HG03442 (cell line): Measurements from ENCODE around the gene KLHL36.
"Not testable (repeated sequence)": the region's sequence is repeated elsewhere in the genome, so short reads cannot be mapped to it uniquely, and the experiment has no call there.

Experiments
- ATAC-seq: cut with Tn5 transposase; IDR thresholded peaks from one replicate; pipeline ENCODE4 v1.9.1; 2021; ENCODE audit warnings: mild to moderate bottlenecking, moderate library complexity; ENCODE audit not compliant: unreplicated experiment

KLHL36 gene

DNA sequence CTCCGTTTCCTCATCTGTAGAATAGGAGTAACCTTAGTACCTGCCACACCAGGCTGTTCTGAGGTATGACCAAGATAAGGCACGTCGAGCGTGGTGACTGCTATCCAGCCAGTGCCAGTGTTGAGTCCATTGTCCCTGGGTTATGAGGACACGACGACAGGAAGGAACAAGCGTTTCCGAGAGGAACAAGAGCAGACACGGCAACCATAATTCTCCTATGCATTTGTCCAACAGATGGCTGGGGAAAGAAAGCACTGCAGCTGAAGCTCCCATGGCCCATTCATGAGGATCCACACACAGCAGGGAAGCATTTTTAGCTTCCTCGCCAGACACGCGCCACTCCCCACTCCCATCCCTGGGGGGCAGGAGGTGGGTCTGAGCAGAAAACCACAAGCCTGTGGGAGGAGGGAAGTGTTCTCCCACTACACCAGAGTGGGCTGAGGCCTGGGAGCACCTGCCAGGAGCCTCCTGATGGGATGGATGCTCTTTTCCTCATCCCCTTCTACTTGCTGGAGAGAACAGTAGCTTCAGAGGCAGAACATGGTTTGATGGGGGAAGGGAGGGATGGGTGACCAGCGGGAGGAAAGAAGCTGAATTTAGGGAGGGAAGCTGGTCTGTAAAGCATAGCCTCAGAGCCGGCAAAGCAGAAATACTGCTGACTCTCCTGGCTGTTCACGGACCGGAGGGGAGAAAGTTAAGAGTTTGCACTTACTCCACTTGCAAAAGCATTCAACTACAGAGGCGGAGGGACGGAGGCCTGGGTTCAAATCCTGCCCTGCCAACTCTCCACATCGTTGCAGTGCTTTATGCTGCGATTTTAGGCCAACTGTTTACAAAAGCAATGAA is 33.1 kb upstream of the KLHL36 start:
- no peak for ATAC-seq

DNA sequence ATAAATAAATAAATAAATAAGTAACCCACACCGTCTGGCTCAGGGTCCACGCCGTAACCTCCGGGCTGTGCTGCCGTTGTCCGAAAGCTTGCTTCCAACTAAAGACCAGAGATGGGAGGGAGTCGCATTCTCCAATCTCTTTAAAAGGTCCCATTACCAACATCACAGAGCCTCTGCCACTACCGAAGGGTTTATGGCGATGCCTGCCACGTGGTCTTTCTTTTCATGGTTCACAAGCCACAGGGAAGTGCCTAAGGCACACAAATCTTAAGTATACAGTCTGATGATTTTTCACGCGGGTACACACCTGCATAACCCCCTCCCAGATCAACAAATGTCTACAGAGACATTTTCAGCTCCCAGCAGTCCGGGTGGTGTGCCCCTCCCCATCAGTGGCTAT is 31.8 kb upstream of the KLHL36 start:
- ATAC-seq: no peak

DNA sequence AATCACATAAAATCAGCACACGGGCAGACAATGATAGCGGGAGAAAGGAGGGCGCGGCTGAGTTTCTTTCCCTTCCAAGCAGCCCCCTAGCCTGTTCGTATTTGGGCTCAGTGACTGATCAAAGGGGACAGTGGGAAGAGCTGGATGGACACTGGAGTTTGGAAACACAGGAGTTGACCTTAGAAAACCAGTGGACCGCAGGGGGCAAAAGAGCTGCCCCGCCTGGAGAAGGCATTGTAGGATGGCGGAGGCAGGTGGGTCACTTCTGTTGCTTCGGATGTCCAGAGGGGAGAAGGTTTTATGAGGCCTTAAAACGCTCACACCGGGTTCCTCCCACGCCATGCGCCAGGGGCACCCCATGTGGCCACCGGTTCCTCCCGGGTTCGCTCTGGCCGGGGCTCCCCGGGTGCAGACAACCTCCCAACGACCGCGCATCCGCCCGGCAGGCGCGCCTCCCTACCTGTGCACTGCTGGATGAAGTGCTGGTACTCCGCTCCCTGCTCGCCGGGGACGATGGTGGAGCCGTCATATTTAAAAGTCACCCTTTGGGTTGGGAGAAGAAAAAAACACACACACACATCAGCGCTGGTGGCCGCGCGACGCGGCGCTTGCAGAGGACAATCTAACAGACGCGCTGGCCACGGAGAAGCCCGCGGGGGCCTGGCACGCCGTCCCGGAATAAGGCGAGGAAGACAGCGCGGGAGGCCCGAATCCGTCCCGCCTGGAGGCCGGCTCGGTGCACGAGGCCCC is 31.1 kb upstream of the KLHL36 start:
- ATAC-seq: no peak

DNA sequence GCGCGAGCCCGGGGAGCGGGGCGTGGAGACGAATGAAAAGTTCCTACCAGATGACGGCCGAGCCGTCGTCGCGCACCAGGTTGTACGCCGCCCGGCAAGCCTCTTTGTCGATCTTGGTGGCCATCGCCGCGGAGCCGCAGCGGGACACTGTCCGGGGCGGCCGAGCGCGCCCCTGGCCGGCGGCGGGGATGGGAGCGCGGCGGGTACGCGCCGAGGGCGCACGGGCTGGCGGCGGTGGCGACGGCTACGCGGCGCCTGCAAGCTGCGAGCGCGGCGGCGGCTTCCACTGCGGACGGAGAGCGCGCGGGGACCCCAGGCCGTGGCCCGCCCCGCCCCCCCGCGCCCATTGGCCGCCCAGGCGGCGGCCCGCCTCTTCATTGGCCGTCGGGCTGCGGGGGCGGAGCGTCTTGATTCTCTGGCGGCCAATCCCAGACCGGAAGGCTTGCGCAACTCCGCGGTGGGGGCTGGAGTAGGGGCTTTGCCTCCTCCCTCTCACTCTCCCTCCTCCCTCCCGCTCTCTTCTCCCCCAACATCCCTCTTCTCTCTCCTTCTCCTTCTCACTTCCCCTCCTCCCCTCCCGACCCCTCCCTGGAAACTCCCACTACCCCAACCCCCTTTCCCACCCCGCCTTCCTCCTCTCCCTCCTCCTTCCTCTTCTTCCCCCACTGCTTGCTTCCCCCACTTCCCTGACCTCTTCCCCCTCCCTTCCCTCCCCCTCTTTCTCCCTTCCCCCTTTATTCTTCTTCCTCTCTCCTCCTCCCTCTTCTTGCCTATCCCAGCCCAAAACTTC is 30.3 kb upstream of the KLHL36 start, which contains the start of gene COTL1:
COTL1 (minus strand) TSS at position 288 of the 790 bp plus-strand sequence; CDS start at position 124, 164 bp downstream.
- peak; percentile 72 for ATAC-seq

DNA sequence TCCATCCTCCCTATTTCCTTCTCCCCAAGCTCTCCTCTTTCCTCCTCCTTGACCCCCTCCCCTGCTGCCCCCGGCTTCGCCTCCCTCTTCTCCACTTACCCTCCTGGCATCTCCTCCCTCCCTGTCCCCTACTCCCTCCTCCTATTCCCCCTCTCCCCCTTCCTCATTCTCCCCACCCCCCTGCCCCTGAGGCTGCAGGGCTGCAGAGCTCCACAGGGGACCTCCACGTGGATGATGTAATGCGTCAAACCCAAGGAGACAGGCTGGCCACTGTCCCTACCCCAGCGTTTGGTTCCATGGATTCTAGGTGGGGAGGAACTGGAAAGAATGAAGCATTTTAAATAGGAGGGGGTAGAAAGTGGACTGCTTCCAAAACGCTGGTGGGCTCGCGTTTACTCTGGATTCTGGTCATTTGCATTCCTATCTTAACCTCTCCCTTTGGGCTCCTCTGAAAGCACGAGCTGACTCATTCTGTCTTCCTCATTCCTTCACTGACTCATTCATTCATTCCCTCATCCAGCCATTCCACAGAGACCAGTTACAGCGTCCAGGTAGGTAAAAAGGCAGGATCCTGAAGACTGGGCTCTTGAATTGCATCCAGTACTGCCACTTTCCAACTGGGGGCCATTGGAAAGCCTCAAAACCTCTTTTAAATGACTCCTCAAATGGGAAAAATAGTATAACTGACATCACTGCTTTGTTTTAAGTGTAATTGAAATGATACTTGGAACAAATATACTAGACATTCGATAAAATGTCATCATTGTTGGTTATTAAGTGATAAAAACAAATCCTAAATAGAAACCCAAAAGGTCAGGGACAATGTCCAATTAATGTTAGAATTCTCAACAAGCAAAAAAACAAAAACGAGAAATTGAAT is 29.5 kb upstream of the KLHL36 start:
- no peak for ATAC-seq

DNA sequence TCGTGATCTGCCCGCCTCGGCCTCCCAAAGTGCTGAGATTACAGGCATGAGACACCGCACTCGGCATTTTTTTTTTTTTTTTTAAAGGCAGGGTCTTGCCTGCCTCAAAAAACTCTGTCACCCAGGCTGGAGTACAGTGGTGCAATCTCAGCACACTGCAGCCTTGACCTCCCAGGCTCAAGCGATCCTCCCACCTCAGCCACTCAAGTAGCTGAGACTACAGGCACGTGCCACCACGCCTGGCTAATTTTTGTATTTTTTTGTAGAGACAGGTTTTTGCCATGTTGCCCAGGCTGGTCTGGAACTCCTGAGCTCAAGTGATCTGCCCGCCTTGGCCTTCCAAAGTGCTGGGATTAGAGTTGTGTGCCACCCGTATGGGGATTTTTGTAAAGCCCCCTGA is 27.4 kb upstream of the KLHL36 start:
- ATAC-seq: not testable (repeated sequence)

DNA sequence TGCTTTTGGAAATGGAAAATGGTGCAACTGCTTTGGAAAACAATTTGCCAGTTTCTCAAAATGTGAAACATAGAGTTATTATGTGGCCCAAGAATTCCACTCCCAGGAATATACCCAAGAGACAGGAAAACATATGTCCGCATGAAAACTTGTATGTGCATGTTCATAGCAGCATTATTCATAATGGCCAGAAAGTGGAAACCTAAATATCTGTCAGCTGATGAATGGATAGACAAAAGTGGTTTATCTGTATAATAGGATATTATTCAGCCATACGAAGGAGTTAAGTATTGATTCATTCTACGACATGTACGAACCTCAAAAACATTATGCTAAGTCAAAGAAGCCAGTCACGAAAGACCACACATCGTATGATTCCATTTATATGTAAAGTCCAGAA is 22.8 kb upstream of the KLHL36 start:
- no peak for ATAC-seq

DNA sequence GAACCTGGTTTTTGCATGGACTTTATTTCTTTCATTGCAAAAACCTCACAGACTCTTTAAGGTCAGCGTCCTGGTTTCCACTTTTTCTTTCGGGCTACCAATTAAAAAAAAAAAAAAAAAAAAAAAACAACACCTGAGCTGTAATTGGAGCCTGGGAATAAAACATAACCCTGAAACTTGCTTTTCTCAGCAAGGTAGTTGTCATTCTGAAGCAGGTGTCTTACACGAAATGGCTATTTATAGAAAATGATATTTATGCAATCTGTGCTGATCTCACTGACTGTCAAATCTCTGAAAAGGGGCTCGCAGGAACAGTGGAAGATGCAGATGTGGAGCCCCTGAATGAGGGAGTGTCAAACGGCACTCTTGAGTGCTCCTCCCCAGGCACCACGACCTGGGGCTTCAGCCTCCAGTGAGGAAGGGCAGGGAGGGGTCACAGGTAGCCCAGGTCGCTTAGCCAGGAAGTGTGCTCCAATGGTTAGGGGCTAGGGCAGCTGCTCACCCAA is 20.0 kb upstream of the KLHL36 start:
- ATAC-seq: no peak

DNA sequence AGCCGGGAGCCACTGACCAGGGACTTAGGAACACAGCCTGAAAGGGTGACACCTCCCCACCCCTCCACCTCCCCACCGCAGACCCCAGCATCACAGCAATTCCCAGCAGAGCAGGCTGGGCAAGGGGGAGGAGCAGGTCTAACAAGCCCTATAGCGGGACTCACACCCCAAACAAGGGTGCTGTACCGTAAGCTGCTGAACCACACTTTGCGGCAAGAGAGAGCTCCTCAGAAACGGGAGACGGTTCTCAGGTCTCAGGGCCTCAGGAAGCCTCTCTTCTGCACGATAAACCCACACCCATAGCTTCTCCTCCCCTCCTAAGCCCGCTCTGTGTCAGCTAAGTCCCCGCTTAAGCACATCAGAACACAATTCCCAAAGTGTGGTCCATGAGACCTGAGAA is 18.7 kb upstream of the KLHL36 start:
- no peak for ATAC-seq

DNA sequence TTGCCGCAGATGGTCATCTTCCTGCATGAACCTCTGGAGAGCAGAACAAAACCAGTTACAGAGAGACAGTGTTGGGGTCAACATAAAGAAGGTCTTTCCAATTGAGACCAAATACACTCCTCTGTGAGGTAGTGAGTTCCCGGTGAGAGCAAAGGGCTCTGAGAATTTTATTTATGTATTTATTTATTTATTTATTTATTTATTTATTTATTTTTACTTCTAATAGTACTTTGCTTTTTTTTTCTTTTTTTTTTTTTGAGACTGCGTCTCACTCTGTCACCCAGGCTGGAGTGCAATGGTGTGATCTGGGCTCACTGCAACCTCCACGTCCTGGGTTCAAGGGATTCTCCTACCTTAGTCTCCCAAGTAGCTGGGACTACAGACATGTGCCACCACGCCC is 18.3 kb upstream of the KLHL36 start:
- ATAC-seq: no peak

DNA sequence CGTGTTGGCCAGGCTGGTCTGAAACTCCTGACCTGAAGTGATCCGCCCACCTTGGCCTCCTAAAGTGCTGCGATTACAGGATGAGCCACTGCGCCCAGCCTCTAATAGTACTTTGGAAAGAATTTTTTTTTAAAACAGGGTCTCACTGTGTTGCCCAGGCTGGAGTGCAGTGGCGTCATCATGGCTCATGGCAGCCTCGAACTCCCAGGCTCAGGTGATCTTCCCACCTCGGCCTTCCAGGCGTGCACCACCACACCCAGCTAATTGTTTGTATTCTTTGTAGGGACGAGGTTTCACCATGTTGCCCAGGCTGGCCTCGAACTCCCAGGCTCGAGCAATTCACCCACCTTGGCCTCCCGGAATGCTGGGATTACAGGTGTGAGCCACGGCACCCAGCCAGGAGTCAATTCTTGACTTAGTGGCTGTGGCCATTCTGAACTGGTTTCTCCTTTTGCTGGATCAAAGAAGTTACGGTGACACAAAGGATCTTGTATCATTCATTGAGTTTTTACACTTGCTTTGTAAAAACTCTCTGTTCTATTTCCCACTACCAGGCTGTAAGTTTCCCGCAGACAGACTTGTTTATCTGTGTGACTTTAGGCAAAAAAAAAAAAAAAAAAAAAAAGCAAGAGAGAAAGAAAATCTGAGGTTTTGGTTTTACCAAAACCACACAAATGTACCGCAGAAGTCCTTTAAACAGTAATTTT is 17.7 kb upstream of the KLHL36 start:
- no peak for ATAC-seq

DNA sequence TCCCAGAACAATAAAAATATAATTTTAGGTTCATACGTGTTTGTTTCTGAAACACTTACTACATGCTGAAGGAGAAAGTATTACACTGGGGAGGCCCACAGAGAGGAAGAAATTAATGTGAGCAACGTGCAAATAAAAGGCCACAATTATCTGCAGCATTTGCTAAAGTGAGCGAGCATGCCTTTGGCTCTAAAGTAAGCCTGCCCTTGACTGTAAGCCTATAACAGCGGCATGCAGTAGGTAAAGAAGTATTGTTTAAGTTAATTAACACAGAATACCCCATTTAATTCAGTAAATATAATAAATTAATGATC is 17.2 kb upstream of the KLHL36 start:
- no peak for ATAC-seq

DNA sequence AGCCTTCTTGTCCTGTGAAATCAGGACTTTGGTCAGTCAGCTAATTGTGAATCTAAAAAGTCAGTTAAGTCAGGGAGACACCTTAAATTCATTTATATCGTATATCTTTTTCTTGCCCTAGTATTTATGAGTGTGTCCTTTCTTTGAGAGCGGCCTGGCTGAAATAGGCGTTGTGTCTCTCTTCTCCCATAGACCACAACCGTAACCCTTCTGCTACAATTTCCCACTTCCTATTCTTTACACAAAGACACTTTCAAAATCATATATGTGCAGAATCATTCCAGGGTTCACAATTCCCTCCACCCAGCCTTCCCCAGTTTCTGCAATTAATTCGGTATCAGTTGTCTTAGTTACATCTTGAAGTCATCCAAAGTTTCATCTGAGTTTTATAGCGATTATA is 16.4 kb upstream of the KLHL36 start:
- no peak for ATAC-seq

DNA sequence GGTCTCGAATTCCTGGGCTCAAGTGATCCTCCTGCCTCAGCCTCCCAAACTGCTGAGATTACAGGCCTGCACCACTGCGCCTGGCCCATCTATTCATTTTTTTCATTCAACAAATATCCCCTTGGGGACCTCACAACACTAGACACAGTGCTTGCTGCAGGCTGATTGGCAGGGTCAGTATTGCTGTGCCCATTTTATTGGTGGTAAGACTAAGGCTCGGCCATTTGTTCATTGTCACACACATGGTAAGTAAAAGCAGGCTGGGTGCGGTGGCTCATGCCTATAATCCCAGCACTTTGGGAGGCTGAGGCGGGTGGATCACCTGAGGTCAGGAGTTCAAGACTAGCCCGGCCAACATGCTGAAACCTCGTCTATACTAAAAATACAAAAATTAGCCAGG is 15.4 kb upstream of the KLHL36 start:
- ATAC-seq: not testable (repeated sequence)

DNA sequence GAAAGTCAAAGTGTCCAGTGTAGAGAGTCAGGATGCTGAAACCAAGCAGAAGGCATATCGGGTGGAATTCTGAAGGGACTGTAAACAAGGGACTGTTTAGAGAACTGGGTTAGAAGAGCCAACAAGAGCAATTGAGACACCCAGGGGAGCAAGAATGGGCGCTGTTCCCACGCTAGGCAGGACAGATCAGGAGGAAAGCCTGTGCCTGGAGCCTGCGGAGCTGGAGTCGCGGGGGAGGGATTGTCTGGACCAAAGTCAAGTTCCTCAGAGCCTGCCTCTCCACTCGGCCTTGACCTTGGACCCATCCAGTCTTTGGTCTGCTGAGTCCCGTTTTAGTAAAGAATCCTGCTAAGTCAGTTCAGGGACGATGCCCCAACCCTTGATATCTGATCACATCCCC is 14.7 kb upstream of the KLHL36 start:
- no peak for ATAC-seq

DNA sequence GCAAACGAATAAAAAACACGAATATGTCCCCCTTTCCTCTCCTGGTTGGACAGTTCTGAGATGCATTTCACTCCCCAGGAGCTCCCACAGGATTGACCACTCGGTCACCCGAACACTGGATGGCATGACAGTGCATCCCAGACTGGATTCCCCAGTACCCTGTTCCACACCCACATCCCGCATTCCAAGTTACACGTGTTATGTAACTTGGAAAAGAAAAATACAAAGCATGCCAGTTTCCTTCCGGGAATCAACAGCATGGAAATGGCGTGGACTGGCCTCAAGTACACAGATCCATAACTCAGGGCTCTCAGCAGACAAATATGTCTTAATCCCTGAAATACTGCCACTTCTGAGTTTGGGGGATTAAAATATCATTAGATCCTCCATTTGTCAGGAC is 12.6 kb upstream of the KLHL36 start:
- no peak for ATAC-seq

DNA sequence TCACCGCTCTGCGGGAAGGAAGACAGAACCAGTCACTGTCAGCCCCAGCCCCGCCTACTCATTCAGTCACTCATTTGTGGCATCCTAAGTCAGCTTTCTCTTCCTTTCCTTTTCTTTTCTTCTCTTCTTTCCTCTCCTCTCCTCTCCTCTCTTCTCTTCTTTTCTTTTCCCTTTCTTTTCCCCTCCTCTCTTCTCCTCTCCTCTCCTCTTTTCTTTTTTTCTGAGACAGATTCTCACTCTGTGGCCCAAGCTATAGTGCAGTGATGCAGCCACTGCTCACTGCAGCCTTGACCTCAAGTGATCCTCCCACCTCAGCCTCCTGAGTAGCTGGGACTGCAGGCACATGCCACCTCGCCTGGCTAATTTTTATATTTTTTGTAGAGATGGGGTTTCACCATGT is 10.6 kb upstream of the KLHL36 start:
- no peak for ATAC-seq

DNA sequence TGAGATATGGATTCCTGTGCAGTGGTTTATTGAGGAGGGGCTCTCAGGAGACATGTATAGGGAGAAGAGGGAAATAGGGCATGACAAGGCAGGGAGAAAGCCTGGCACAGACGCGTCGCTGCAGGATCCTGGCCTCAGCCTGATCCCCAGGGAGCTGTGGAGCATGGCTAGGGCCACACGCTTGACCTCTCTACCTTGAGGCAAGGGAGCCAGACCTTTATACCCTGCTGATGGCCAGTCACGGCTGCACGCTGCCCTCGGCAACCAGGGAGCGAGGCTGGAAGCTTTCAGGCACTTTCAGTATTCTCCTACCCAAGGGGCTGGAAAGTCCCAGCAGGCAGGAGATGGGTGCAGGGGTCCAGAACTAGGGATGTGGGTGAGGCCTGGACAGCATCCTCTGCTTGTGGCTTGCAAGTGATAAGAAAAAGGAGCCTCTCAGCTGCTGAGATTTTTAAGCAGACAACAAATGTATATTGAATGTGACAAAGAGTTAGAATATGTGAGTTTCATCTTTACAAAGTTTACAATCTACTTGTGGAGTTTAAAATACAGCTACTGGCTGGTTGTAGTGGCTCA is 10.0 kb upstream of the KLHL36 start:
- no peak for ATAC-seq

DNA sequence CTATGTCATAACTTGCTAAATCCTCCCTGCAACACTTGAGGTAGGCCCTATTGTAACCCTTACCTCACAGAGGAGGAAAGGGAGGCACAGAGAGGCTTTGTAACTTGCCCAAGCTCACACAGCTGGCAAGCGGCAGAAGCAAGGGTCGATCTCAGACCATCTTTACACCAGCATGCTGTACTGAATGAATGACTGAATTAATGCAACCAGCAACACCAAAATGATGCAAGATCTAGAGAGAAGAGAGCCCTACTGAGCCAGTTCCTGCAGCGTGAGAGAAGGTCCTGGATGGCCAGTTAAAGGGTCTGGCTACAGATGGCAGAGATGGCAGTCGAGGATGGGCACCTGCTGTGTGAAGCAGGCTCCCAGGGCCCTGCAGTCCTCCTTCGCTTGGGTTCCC is 8.2 kb upstream of the KLHL36 start:
- no peak for ATAC-seq
